ENCODE results near the gene DNAAF9. TPM values are rescaled to one million over a fixed set of nuclear protein-coding genes. Genes with fewer than 3 reads are reported as not detected.

The DNAAF9 gene
- total RNA-seq, 1 experiment from 2014 or later = 4.6 TPM

DNA sequence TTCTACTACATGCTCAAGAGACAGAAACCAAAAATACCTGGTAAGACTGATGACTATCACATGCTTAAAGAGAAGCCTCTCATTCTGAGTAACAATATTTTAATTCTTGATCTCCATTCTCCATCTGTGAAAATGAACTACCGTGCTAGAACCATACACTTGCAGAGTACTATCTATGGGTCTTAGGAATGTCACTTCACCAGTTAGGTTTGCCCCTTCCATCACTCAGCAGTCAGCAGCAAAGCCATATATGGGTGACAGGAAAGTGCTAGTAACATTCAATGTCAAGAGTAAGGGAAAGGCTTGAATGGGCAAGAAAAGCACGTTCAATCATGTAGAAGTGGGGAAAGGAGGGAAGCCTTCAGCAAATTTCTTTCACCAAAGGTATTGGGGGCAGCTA, 2.3 kb downstream of the DNAAF9 start (continued):
- TF ChIP-seq POLR2A (IDR thresholded peaks at IDR 0.05; ENCODE audit: borderline replicate concordance, extremely low read depth, insufficient read depth, insufficient read length) (no peak), EGR1 (IDR thresholded peaks at IDR 0.05; ENCODE audit: low read depth) (no peak), JUND (IDR thresholded peaks at IDR 0.05) (no peak), RAD21 (IDR thresholded peaks at IDR 0.05; ENCODE audit: low read depth) (no peak), EZH2 (IDR thresholded peaks at IDR 0.05) (no peak), EZH2phosphoT487 (IDR thresholded peaks at IDR 0.05; ENCODE audit: borderline replicate concordance) (no peak), SIN3A (IDR thresholded peaks at IDR 0.05; ENCODE audit: low read depth) (no peak)
- TF ChIP-seq, protein P1, sequence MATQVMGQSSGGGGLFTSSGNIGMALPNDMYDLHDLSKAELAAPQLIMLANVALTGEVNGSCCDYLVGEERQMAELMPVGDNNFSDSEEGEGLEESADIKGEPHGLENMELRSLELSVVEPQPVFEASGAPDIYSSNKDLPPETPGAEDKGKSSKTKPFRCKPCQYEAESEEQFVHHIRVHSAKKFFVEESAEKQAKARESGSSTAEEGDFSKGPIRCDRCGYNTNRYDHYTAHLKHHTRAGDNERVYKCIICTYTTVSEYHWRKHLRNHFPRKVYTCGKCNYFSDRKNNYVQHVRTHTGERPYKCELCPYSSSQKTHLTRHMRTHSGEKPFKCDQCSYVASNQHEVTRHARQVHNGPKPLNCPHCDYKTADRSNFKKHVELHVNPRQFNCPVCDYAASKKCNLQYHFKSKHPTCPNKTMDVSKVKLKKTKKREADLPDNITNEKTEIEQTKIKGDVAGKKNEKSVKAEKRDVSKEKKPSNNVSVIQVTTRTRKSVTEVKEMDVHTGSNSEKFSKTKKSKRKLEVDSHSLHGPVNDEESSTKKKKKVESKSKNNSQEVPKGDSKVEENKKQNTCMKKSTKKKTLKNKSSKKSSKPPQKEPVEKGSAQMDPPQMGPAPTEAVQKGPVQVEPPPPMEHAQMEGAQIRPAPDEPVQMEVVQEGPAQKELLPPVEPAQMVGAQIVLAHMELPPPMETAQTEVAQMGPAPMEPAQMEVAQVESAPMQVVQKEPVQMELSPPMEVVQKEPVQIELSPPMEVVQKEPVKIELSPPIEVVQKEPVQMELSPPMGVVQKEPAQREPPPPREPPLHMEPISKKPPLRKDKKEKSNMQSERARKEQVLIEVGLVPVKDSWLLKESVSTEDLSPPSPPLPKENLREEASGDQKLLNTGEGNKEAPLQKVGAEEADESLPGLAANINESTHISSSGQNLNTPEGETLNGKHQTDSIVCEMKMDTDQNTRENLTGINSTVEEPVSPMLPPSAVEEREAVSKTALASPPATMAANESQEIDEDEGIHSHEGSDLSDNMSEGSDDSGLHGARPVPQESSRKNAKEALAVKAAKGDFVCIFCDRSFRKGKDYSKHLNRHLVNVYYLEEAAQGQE (IDR thresholded peaks at IDR 0.05; ENCODE audit: low read depth) = no peak

DNA sequence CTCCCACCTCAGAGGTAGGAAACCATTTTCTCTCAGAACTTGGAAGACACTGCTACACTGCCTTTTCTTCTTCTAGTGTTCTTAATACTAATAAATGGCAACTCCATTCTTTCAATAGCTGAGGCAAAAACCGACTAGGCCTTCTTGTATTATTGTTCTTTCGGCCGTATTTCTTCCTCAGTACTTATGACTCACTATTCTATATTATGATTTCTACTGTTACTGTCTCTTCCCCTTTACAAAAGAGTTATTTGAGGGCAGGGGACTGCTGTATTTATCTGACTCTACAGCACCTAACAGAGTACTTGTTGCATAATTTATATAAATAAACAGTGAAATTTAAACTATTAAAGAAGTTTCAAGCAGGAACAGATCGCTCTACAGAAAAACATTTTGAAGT, 3.1 kb downstream of the DNAAF9 start:
- no peak overlapping the region for H3K4me2 ChIP-seq (ENCODE audit: low read length)
- TF ChIP-seq TCF7L2 (IDR thresholded peaks at IDR 0.05; ENCODE audit: borderline replicate concordance, extremely low read depth, insufficient read depth, insufficient read length) (no peak), CEBPB (IDR thresholded peaks at IDR 0.05; ENCODE audit: low read depth) (no peak), SRF (IDR thresholded peaks at IDR 0.05; ENCODE audit: low read depth) (no peak), ZFX (IDR thresholded peaks at IDR 0.05) (no peak), JUND (IDR thresholded peaks at IDR 0.05) (no peak), ELF1 (IDR thresholded peaks at IDR 0.05; ENCODE audit: borderline replicate concordance, low read depth) (no peak), SIN3A (IDR thresholded peaks at IDR 0.05; ENCODE audit: low read depth) (no peak), EGR1 (IDR thresholded peaks at IDR 0.05; ENCODE audit: low read depth) (no peak), EZH2 (IDR thresholded peaks at IDR 0.05) (no peak), CBX3 (IDR thresholded peaks at IDR 0.05; ENCODE audit: low read depth) (no peak), EZH2phosphoT487 (IDR thresholded peaks at IDR 0.05; ENCODE audit: borderline replicate concordance) (no peak), SP1 (IDR thresholded peaks at IDR 0.05; ENCODE audit: low read depth) (no peak), POLR2A (IDR thresholded peaks at IDR 0.05; ENCODE audit: borderline replicate concordance, extremely low read depth, insufficient read depth, insufficient read length) (no peak)
- TF ChIP-seq, protein P2, sequence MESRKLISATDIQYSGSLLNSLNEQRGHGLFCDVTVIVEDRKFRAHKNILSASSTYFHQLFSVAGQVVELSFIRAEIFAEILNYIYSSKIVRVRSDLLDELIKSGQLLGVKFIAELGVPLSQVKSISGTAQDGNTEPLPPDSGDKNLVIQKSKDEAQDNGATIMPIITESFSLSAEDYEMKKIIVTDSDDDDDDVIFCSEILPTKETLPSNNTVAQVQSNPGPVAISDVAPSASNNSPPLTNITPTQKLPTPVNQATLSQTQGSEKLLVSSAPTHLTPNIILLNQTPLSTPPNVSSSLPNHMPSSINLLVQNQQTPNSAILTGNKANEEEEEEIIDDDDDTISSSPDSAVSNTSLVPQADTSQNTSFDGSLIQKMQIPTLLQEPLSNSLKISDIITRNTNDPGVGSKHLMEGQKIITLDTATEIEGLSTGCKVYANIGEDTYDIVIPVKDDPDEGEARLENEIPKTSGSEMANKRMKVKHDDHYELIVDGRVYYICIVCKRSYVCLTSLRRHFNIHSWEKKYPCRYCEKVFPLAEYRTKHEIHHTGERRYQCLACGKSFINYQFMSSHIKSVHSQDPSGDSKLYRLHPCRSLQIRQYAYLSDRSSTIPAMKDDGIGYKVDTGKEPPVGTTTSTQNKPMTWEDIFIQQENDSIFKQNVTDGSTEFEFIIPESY (IDR thresholded peaks at IDR 0.05; ENCODE audit: extremely low read depth, insufficient replicate concordance, low read length) = no peak
- TF ChIP-seq, protein P3, sequence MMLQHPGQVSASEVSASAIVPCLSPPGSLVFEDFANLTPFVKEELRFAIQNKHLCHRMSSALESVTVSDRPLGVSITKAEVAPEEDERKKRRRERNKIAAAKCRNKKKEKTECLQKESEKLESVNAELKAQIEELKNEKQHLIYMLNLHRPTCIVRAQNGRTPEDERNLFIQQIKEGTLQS (IDR thresholded peaks at IDR 0.05) = no peak
- no peak overlapping the region for H2AFZ ChIP-seq (ENCODE audit: low read depth, low read length, poor library complexity, severe bottlenecking)
- DNase-seq (ENCODE audit: low read depth, low spot score) (no peak), ATAC-seq (no peak)
- H3K36me3 ChIP-seq (ENCODE audit: control insufficient read depth in 1 of 2, insufficient read depth in 2 of 2, low read length in 2 of 2) = no peaks in the 10 kb centered on the region
- H3K9me2 ChIP-seq (ENCODE audit: insufficient read depth) = no peaks in the 10 kb centered on the region
- H3K4me3 ChIP-seq (replicated peaks in 1 of 2; ENCODE audit: low read depth in 1 of 2, low read length in 2 of 2) = no peak overlapping the region
- intact Hi-C loops (cut with micrococcal nuclease) = no loop called here
- peaks cover 5 to 20% of the 10 kb centered on the region in 2 experiments; a peak in 3 of 4 replicates for H3K4me1 ChIP-seq (ENCODE audit: control insufficient read depth in 1 of 2, insufficient read depth in 2 of 2, low read length in 2 of 2)
- H3K79me2 ChIP-seq (ENCODE audit: insufficient read depth, low read length) = peaks cover 20% of the 10 kb centered on the region
- H3K27ac ChIP-seq (ENCODE audit: low read depth, low read length) = no peak overlapping the region
- no peak overlapping the region for H3K9ac ChIP-seq (ENCODE audit: low read length)
- no peaks in the 10 kb centered on the region for H3K9me3 ChIP-seq (ENCODE audit: control insufficient read depth in 1 of 2, insufficient read depth in 1 of 2, low read depth in 1 of 2, low read length in 2 of 2)
- BruUV-seq (replicated peaks) = no TSS peak
- no peaks in the 10 kb centered on the region for H4K20me1 ChIP-seq (ENCODE audit: insufficient read depth)
- CTCF ChIA-PET = no interaction called here
- POLR2A ChIA-PET = interaction anchor here (0.5 kb wide), 1 partner anchor 14 kb away, joined by 3 read pairs; no protein-coding TSS in a partner anchor
- H3K27me3 ChIP-seq (ENCODE audit: insufficient read depth, low read length) = no peaks in the 10 kb centered on the region
- RAD21 ChIA-PET (ENCODE audit: low non-redundant PET in 1 of 2, low total read pairs in 2 of 2, uncharacterized antibody in 2 of 2, unreplicated experiment in 2 of 2) = no interaction called here
